ENCODE measurements around the gene TBPL1.

DNA sequence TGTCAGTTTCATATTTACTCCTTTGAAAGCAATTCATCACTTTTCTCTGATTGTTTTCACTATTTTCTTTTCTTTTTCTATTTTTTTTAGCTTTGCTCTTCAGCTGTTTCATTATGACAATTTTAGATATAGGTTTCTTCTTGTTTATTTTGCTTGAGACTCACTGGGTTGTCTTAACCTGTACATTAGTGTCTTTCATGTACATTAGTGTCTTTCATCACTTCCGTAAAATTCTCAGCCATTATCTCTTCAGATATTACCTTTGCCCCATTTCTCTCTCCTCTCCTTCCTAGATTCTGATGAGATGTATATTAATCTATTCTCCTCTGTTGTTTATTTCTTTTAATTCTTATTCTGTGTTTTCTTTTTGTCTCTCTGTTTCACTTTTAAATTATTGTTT lies 14.5 kb upstream of the TBPL1 start:
- no peak for TF ChIP-seq POLR2A (IDR thresholded peaks at IDR 0.05)
- TF ChIP-seq, protein P1, sequence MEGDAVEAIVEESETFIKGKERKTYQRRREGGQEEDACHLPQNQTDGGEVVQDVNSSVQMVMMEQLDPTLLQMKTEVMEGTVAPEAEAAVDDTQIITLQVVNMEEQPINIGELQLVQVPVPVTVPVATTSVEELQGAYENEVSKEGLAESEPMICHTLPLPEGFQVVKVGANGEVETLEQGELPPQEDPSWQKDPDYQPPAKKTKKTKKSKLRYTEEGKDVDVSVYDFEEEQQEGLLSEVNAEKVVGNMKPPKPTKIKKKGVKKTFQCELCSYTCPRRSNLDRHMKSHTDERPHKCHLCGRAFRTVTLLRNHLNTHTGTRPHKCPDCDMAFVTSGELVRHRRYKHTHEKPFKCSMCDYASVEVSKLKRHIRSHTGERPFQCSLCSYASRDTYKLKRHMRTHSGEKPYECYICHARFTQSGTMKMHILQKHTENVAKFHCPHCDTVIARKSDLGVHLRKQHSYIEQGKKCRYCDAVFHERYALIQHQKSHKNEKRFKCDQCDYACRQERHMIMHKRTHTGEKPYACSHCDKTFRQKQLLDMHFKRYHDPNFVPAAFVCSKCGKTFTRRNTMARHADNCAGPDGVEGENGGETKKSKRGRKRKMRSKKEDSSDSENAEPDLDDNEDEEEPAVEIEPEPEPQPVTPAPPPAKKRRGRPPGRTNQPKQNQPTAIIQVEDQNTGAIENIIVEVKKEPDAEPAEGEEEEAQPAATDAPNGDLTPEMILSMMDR (IDR thresholded peaks at IDR 0.05) = no peak

All from adrenal gland (tissue), 5 donors.